A673 (cell line): ENCODE results near the gene TRAPPC12. TPM values are rescaled to one million over a fixed set of nuclear protein-coding genes. Genes with fewer than 3 reads are reported as not detected.

ENCODE experiments used
- BruUV-seq: library from RNA; stranded (reverse); fragments of 400-500 nt; replicated peaks from 2 replicates; lab custom pipeline; 2021; lab: Mats Ljungman, UMichigan
- CTCF ChIA-PET: fragments of 300-600 bp; sonication (Branson Sonifier 250); formaldehyde crosslinking; loops from one replicate; lab custom pipeline; 2022; ENCODE audit warnings: antibody characterized with exemption; lab: Charles Lee
- POLR2A ChIA-PET: fragments of 300-600 bp; sonication (Branson Sonifier 250); formaldehyde crosslinking; loops from one replicate; lab custom pipeline; 2022; ENCODE audit warnings: antibody characterized with exemption; ENCODE audit not compliant: low non-redundant PET; lab: Charles Lee
- DNase-seq: peaks from one replicate; pipeline ENCODE4 v3.0.0-alpha.2; 2015; ENCODE audit warnings: low spot score
- H3K27ac ChIP-seq: fragments of 200-600 bp; sonication (generic); 2 replicates; pipeline ENCODE4 v1.5.1; 2016; ENCODE audit warnings: mixed run types, low read depth, mild to moderate bottlenecking, mixed read lengths, antibody characterized with exemption, low read length; ENCODE audit not compliant: poor library complexity, severe bottlenecking
- H3K27me3 ChIP-seq: fragments of 200-600 bp; sonication (generic); replicated peaks from 2 replicates; pipeline ENCODE4 v1.6.1; 2017; ENCODE audit warnings: mixed run types, low read depth, mild to moderate bottlenecking, mixed read lengths, antibody characterized with exemption, low read length; ENCODE audit not compliant: insufficient read depth, poor library complexity
- H3K36me3 ChIP-seq: fragments of 200-600 bp; sonication (generic); 2 replicates; pipeline ENCODE4 v1.6.1; 2016; ENCODE audit warnings: mixed run types, mild to moderate bottlenecking, mixed read lengths, antibody characterized with exemption, low read length; ENCODE audit not compliant: insufficient read depth, poor library complexity, severe bottlenecking
- H3K4me1 ChIP-seq: fragments of 200-600 bp; sonication (generic); 2 replicates; pipeline ENCODE4 v1.6.1; 2017; ENCODE audit warnings: mixed run types, mild to moderate bottlenecking, mixed read lengths, antibody characterized with exemption, low read length; ENCODE audit not compliant: insufficient read depth, poor library complexity, severe bottlenecking
- H3K4me3 ChIP-seq: fragments of 200-600 bp; sonication (generic); 2 replicates; pipeline ENCODE4 v1.5.1; 2016; ENCODE audit warnings: low read depth, mixed run types, mild to moderate bottlenecking, mixed read lengths, low read length; ENCODE audit not compliant: poor library complexity, severe bottlenecking
- H3K9me3 ChIP-seq: fragments of 200-600 bp; sonication (generic); 2 replicates; pipeline ENCODE4 v1.6.1; 2016; ENCODE audit warnings: mixed run types, low read depth, mild to moderate bottlenecking, mixed read lengths, antibody characterized with exemption, low read length; ENCODE audit not compliant: poor library complexity, severe bottlenecking
- CTCF ChIP-seq: fragments of 300-800, 200-600 bp; sonication (generic); conservative IDR thresholded peaks from 2 replicates; pipeline ENCODE4 v1.5.1; 2017; ENCODE audit warnings: low read depth, mild to moderate bottlenecking, antibody characterized with exemption, low read length, moderate library complexity, mixed read lengths
- EZH2 ChIP-seq: fragments of 200-600 bp; sonication (generic); IDR thresholded peaks from 2 replicates; pipeline ENCODE4 v1.6.1; 2017; ENCODE audit warnings: borderline replicate concordance, low read depth, mild to moderate bottlenecking, mixed read lengths, antibody characterized with exemption, low read length; ENCODE audit not compliant: poor library complexity, severe bottlenecking
- intact Hi-C: fragments of 100-400 bp; cut with micrococcal nuclease; formaldehyde crosslinking; loops from one replicate; pipeline ENCODE4 v1.10.0; 2022; ENCODE audit not compliant: unreplicated experiment
- total RNA-seq: library from RNA; stranded (reverse); gene quantifications from 2 replicates; pipeline ENCODE4 v1.2.3, GENCODE V29; 2021

TRAPPC12 gene
- total RNA-seq, 1 experiment from 2014 or later: 94.4 TPM

DNA sequence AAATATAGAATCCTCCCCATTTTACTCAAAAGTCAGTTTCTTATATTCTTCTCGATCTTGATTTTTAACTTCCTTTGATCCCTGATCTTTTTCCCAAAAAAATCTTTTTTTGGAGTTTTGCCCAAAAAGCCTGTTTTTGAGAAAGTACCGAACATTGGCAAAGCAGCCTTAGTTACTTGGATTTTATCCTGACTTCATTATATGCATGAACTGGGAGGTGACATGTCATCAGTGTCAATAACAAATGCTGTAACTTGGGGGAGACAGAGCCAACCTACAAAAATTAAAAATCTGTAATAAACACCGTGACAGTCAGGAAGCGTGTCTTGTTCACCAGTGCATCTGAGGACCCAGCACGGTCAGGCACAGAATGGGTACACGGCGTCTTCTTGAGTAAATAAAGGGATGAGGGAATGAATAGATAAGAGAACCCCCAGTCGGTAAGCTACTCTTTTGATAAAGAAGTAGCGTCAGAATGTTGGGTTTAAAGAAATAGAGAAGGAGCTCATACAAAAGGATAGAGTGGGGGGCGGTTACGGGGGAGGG, 24.9 kb downstream of the TRAPPC12 start:
- no peak overlapping the region for H3K4me3 ChIP-seq
- no peak for DNase-seq
- no TSS peak for BruUV-seq
- intact Hi-C loops: no loop called here
- no peaks in the 10 kb centered on the region for H3K9me3 ChIP-seq
- H3K27me3 ChIP-seq: no peaks in the 10 kb centered on the region
- H3K4me1 ChIP-seq: no peaks in the 10 kb centered on the region
- H3K36me3 ChIP-seq: peaks cover 24% of the 10 kb centered on the region
- no peak overlapping the region for H3K27ac ChIP-seq
- ChIA-PET POLR2A (no interaction called here), CTCF (interaction anchor here (0.6 kb wide), 1 partner anchor 77 kb away, joined by 5 read pairs; no protein-coding TSS in a partner anchor)
- TF ChIP-seq CTCF (no peak), EZH2 (no peak)

DNA sequence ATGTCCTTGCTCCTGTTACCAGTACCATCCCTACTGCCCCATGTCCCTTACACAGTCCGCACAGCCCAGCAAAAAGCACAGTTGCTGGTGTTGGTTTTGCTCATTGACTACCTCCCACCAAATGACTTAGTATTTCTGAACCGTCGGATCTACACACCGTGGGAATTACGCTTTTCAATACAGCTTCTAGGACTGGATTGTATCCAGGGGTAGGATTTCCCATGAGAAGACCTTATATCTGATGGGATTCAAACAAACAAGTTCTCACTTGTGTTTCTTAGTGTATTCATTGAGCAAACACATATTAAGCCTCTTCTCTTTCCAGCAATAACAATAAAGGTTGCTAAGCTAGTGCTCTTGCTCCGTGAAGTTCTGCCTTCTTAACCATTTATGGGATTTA, 25.8 kb downstream of the TRAPPC12 start:
- H3K27me3 ChIP-seq: no peaks in the 10 kb centered on the region
- no peaks in the 10 kb centered on the region for H3K4me1 ChIP-seq
- intact Hi-C loops: no loop called here
- ChIA-PET POLR2A (no interaction called here), CTCF (no interaction called here)
- no TSS peak for BruUV-seq
- H3K36me3 ChIP-seq: peaks cover 24% of the 10 kb centered on the region
- no peak overlapping the region for H3K4me3 ChIP-seq
- TF ChIP-seq CTCF: no peak
- no peak for DNase-seq
- no peak overlapping the region for H3K27ac ChIP-seq
- H3K9me3 ChIP-seq: no peaks in the 10 kb centered on the region

DNA sequence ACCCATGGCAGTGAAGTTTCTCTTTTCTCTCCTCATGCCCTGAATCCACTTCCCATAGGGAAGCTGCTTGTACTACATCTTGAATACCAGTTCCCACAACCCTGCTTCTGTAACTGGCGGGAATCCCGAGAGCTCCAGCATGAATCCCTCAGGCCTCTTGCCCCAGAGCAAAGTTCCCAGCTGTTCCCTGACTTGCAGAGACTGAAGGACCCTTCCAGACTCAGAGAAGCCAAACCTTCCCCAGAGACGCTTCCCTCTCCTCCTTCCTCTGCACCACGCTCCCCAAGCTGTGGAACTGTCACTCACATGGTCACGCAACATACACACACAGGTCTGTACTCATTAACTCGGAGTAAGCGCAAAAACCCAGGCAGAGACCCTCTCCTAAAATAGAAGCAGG, 26.4 kb downstream of the TRAPPC12 start:
- Histone ChIP-seq H3K27me3 (no peaks in the 10 kb centered on the region), H3K9me3 (no peaks in the 10 kb centered on the region), H3K4me3 (no peak overlapping the region), H3K27ac (no peak overlapping the region), H3K4me1 (no peaks in the 10 kb centered on the region), H3K36me3 (peaks cover 24% of the 10 kb centered on the region)
- TF ChIP-seq EZH2: no peak
- TF ChIP-seq CTCF: no peak
- no TSS peak for BruUV-seq
- DNase-seq: no peak
- intact Hi-C loops: no loop called here
- POLR2A ChIA-PET: no interaction called here
- CTCF ChIA-PET: no interaction called here
